ENCODE results near the gene SRXN1.

The SRXN1 gene

DNA sequence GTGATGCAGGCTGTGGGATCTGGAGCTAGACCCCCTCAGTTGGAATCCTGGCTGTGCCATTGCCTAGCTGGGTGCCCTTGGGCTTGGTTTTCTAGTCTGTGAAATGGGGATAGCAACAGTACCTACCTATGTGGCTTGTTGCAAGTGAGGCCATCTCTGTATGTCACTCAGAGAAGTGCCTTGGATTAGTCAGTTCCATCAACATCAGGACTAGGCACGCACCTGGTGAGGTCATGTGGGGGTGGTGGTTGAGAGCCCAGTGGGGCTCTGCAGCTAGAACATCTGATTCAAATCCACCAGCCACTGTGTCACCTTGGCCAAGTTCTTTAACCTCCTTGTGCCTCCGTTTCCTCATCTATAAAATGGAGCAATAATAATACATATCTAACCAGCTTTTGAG is 55.4 kb downstream of the SRXN1 start:
- DNase-seq (ENCODE audit: low read depth) = no peak
- TF ChIP-seq, protein P1, sequence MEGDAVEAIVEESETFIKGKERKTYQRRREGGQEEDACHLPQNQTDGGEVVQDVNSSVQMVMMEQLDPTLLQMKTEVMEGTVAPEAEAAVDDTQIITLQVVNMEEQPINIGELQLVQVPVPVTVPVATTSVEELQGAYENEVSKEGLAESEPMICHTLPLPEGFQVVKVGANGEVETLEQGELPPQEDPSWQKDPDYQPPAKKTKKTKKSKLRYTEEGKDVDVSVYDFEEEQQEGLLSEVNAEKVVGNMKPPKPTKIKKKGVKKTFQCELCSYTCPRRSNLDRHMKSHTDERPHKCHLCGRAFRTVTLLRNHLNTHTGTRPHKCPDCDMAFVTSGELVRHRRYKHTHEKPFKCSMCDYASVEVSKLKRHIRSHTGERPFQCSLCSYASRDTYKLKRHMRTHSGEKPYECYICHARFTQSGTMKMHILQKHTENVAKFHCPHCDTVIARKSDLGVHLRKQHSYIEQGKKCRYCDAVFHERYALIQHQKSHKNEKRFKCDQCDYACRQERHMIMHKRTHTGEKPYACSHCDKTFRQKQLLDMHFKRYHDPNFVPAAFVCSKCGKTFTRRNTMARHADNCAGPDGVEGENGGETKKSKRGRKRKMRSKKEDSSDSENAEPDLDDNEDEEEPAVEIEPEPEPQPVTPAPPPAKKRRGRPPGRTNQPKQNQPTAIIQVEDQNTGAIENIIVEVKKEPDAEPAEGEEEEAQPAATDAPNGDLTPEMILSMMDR (IDR thresholded peaks at IDR 0.05; ENCODE audit: low read depth, low read length, missing control alignments) = no peak
- no peak overlapping the region for H3K4me3 ChIP-seq (ENCODE audit: low read depth, low read length)

All from GM12864 (cell line).